ENCODE results near the gene ETS2.

DNA sequence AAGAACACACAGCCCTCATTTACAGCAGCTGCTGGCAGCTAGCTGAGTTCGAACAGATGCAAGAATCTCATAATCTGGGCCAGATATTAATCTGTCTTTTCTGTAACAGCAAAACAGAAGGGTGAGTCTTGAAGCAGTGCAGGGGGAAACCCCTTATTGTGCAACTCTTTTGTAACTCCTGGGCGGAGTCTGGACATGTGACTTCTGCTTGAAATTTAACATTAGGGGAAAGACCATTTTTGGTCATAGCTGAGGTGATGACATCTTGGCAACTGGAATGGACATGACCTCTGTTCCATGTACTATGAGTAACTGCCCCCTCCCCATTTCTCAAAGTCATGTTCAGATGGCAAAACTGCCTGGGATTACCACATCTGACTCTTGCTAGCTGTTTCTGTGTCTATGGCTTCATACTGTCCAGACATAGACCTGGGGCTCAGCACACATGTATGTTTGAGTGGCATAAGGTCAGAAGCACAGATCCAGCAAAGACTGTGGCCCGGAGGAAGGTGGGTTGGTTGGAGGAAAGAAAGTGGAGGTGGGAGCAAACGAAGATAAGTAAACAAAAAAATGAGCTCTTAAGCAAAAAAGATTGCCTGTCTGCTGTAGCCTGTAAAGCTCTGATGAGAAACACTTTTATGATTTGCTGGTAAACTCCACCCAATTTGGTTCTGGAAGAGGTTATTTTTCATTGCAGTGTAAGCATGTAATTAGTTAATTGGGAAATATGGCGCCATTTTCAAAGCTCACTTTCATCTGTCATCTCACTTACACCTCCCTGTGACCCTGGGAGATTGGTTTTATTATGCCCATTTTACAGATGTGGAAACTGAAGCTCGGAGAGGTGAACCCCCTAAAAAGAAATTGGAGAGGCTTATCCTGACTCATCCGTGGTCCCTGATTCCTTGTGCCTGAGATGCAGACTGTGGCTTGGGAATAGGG lies 26.1 kb downstream of the ETS2 start:
- TF ChIP-seq YY1 (IDR thresholded peaks at IDR 0.05; ENCODE audit: insufficient read depth, insufficient read length) (no peak), SUZ12 (IDR thresholded peaks at IDR 0.05; ENCODE audit: extremely low read depth, insufficient read depth, insufficient read length) (no peak), ZNF274 (IDR thresholded peaks at IDR 0.05; ENCODE audit: low read depth, low read length) (no peak)

Data from NT2/D1 (cell line).